ENCODE results near the gene RPL36AL. TPM values are rescaled to one million over a fixed set of nuclear protein-coding genes. Genes with fewer than 3 reads are reported as not detected.
"Not testable (repeated sequence)": the region's sequence is repeated elsewhere in the genome, so short reads cannot be mapped to it uniquely, and the experiment has no call there.

RPL36AL gene
- total RNA-seq, 2 experiments from 2014 or later, result 238 to 254 TPM

GRCh38 chr14:49612251-49612650 is 8.2 kb downstream of the RPL36AL start:
- no peak overlapping the region for H3K4me3 Mint-ChIP-seq
- H3K4me1 Mint-ChIP-seq, result peaks cover 13% of the 10 kb centered on the region
- H3K27ac Mint-ChIP-seq, result no peak overlapping the region
- H3K9me3 Mint-ChIP-seq, result no peaks in the 10 kb centered on the region
- no peaks in the 10 kb centered on the region for H3K27me3 Mint-ChIP-seq
- peaks cover 24% of the 10 kb centered on the region for H3K36me3 Mint-ChIP-seq
- POLR2A ChIA-PET, result interaction anchor here (6.1 kb wide), 1 partner anchor 8 kb away, joined by 38 read pairs; the partner anchor contains the start of genes MGAT2 and RPL36AL
- DNase-seq, result no peak
- ATAC-seq (ENCODE audit: low read depth), result no peak

- Mint-ChIP-seq H3K27me3 (no peaks in the 10 kb centered on the region), H3K4me1 (peaks cover 11% of the 10 kb centered on the region), H3K4me3 (no peak overlapping the region), H3K36me3 (peaks cover 27% of the 10 kb centered on the region), H3K27ac (no peak overlapping the region), H3K9me3 (no peaks in the 10 kb centered on the region)
- DNase-seq (no peak), ATAC-seq (ENCODE audit: low read depth) (no peak)
- POLR2A ChIA-PET, result interaction anchor here (1.2 to 6.1 kb wide), 3 partner anchors 9 to 27 kb away, joined by 4 to 38 read pairs (median 6); partner anchors contain the start of genes LRR1, MGAT2 and RPL36AL
Measured at GRCh38 chr14:49607583-49607982, 12.8 kb downstream of the RPL36AL start.

GRCh38 chr14:49598485-49599300 is 21.7 kb downstream of the RPL36AL start, which contains the start of gene LRR1:
Gene LRR1 (plus strand): TSS chr14:49598940. CDS start chr14:49599021, 81 bp downstream.
- no peaks in the 10 kb centered on the region for H3K9me3 Mint-ChIP-seq
- H3K4me1 Mint-ChIP-seq, result peaks cover 28% of the 10 kb centered on the region
- H3K36me3 Mint-ChIP-seq, result peaks cover 10% of the 10 kb centered on the region
- peak within 1 kb of the TSS; percentile 95 for H3K4me3 Mint-ChIP-seq
- POLR2A ChIA-PET, result interaction anchor here (0.5 to 3.5 kb wide), 16 partner anchors 9 to 483 kb away, joined by 3 to 79 read pairs (median 7); partner anchors contain the start of genes DNAAF2, KLHDC2, MGAT2 and NEMF
- peak; percentile 83 for ATAC-seq (ENCODE audit: low read depth)
- peak within 1 kb of the TSS; percentile 97 for H3K27ac Mint-ChIP-seq
- peaks cover 2% of the 10 kb centered on the region for H3K27me3 Mint-ChIP-seq
- DNase-seq, result peak; percentile 94

GRCh38 chr14:49598189-49598484 is 22.3 kb downstream of the RPL36AL start:
- Mint-ChIP-seq H3K36me3 (peaks cover 10% of the 10 kb centered on the region), H3K27me3 (peaks cover 2% of the 10 kb centered on the region), H3K4me3 (peak overlapping the region; percentile 95), H3K9me3 (no peaks in the 10 kb centered on the region), H3K27ac (peak overlapping the region; percentile 97), H3K4me1 (peaks cover 28% of the 10 kb centered on the region)
- POLR2A ChIA-PET, result interaction anchor here (0.5 to 3.5 kb wide), 11 partner anchors 9 to 266 kb away, joined by 3 to 79 read pairs (median 8); partner anchors contain the start of genes DNAAF2, KLHDC2, MGAT2 and NEMF
- ATAC-seq (ENCODE audit: low read depth) (no peak), DNase-seq (no peak)

GRCh38 chr14:49594347-49595091 is 25.9 kb downstream of the RPL36AL start:
- H3K4me1 Mint-ChIP-seq, result peaks cover 17% of the 10 kb centered on the region
- POLR2A ChIA-PET, result interaction anchor here (0.7 to 1.9 kb wide), 3 partner anchors 8 to 515 kb away, joined by 3 to 10 read pairs (median 4); partner anchors contain the start of genes MGAT2, RPL36AL and RPS29
- ATAC-seq (ENCODE audit: low read depth) (no peak), DNase-seq (no peak)
- H3K27me3 Mint-ChIP-seq, result peaks cover 2% of the 10 kb centered on the region
- H3K27ac Mint-ChIP-seq, result no peak overlapping the region
- peaks cover 5% of the 10 kb centered on the region for H3K36me3 Mint-ChIP-seq
- H3K4me3 Mint-ChIP-seq, result no peak overlapping the region
- H3K9me3 Mint-ChIP-seq, result no peaks in the 10 kb centered on the region

GRCh38 chr14:49593016-49593415 is 27.4 kb downstream of the RPL36AL start:
- POLR2A ChIA-PET, result no interaction called here

GRCh38 chr14:49589387-49589786 is 31.0 kb downstream of the RPL36AL start:
- DNase-seq (no peak), ATAC-seq (ENCODE audit: low read depth) (no peak)
- H3K36me3 Mint-ChIP-seq, result peaks cover 13% of the 10 kb centered on the region
- H3K9me3 Mint-ChIP-seq, result no peaks in the 10 kb centered on the region
- no peak overlapping the region for H3K4me3 Mint-ChIP-seq
- H3K4me1 Mint-ChIP-seq, result peaks cover 18% of the 10 kb centered on the region
- POLR2A ChIA-PET, result no interaction called here
- no peak overlapping the region for H3K27ac Mint-ChIP-seq
- H3K27me3 Mint-ChIP-seq, result no peaks in the 10 kb centered on the region

More at GRCh38 chr14:49593016-49593415, 27.4 kb downstream of the RPL36AL start:
- peaks cover 2% of the 10 kb centered on the region for H3K27me3 Mint-ChIP-seq
- H3K36me3 Mint-ChIP-seq, result peaks cover 2% of the 10 kb centered on the region
- no peak for ATAC-seq (ENCODE audit: low read depth)
- no peak overlapping the region for H3K4me3 Mint-ChIP-seq
- DNase-seq, result no peak
- peaks cover 17% of the 10 kb centered on the region for H3K4me1 Mint-ChIP-seq
- no peak overlapping the region for H3K27ac Mint-ChIP-seq
- no peaks in the 10 kb centered on the region for H3K9me3 Mint-ChIP-seq

- Mint-ChIP-seq H3K4me1 (peaks cover 35% of the 10 kb centered on the region), H3K9me3 (no peaks in the 10 kb centered on the region), H3K27me3 (no peaks in the 10 kb centered on the region), H3K4me3 (peak overlapping the region; percentile 94), H3K36me3 (peaks cover 36% of the 10 kb centered on the region), H3K27ac (peak overlapping the region; percentile 99)
- no peak for DNase-seq
- no peak for ATAC-seq (ENCODE audit: low read depth)
- POLR2A ChIA-PET, result interaction anchor here (0.5 to 5.1 kb wide), 19 partner anchors 8 to 1235 kb away, joined by 3 to 79 read pairs (median 6); partner anchors contain the start of genes DNAAF2, KLHDC2, LRR1 and MGAT2
Measured at GRCh38 chr14:49586673-49587460, 33.6 kb downstream of the RPL36AL start.

GRCh38 chr14:49585803-49586672 is 34.4 kb downstream of the RPL36AL start, which contains the start of gene RPS29:
Gene RPS29 (minus strand): TSS chr14:49586380. CDS start chr14:49586346, 34 bp downstream.
- no peaks in the 10 kb centered on the region for H3K9me3 Mint-ChIP-seq
- peaks cover 42% of the 10 kb centered on the region for H3K4me1 Mint-ChIP-seq

GRCh38 chr14:49584981-49585640 is 35.3 kb downstream of the RPL36AL start:
- H3K9me3 Mint-ChIP-seq; ATAC-seq (ENCODE audit: low read depth); DNase-seq; H3K27me3 Mint-ChIP-seq: not testable (repeated sequence)
- POLR2A ChIA-PET, result interaction anchor here (0.7 to 5.1 kb wide), 10 partner anchors 13 to 646 kb away, joined by 3 to 79 read pairs (median 12); partner anchors contain the start of genes DNAAF2, KLHDC2, LRR1 and MGAT2
- Mint-ChIP-seq H3K27ac (peak overlapping the region; percentile 99), H3K4me1 (peaks cover 45% of the 10 kb centered on the region), H3K36me3 (peaks cover 44% of the 10 kb centered on the region), H3K4me3 (peak overlapping the region; percentile 94)

More at GRCh38 chr14:49585803-49586672, 34.4 kb downstream of the RPL36AL start, which contains the start of gene RPS29:
- DNase-seq, result peak; percentile 98
- H3K36me3 Mint-ChIP-seq, result peaks cover 43% of the 10 kb centered on the region
- peak within 1 kb of the TSS; percentile 99 for H3K27ac Mint-ChIP-seq
- H3K27me3 Mint-ChIP-seq, result no peaks in the 10 kb centered on the region
- POLR2A ChIA-PET, result interaction anchor here (0.6 to 5.1 kb wide), 19 partner anchors 9 to 1236 kb away, joined by 3 to 79 read pairs (median 6); partner anchors contain the start of genes DNAAF2, KLHDC2, LRR1 and MGAT2
- H3K4me3 Mint-ChIP-seq, result peak within 1 kb of the TSS; percentile 94
- peak; percentile 89 for ATAC-seq (ENCODE audit: low read depth)

- H3K4me3 Mint-ChIP-seq, result peak overlapping the region; percentile 94
- no peak for DNase-seq
- no peaks in the 10 kb centered on the region for H3K9me3 Mint-ChIP-seq
- peak overlapping the region; percentile 99 for H3K27ac Mint-ChIP-seq
- H3K27me3 Mint-ChIP-seq, result no peaks in the 10 kb centered on the region
- ATAC-seq (ENCODE audit: low read depth), result no peak
- peaks cover 53% of the 10 kb centered on the region for H3K4me1 Mint-ChIP-seq
- POLR2A ChIA-PET, result interaction anchor here (5.1 kb wide), 1 partner anchor 37 kb away, joined by 57 read pairs; the partner anchor contains the start of genes MGAT2 and RPL36AL
- H3K36me3 Mint-ChIP-seq, result peaks cover 51% of the 10 kb centered on the region
Measured at GRCh38 chr14:49584058-49584457, 36.4 kb downstream of the RPL36AL start.

Measured in activated naive CD8-positive, alpha-beta T cell treated with anti-CD3 and anti-CD28 coated beads, Interleukin-2, amount 10 ng/mL, durations not matched to agents 7 days and 5 days (primary cell).